ENCODE measurements around the gene SPTLC2.
A peak's percentile ranks its signal among the peaks of the same experiment; 100 is the strongest.

SPTLC2 gene

DNA sequence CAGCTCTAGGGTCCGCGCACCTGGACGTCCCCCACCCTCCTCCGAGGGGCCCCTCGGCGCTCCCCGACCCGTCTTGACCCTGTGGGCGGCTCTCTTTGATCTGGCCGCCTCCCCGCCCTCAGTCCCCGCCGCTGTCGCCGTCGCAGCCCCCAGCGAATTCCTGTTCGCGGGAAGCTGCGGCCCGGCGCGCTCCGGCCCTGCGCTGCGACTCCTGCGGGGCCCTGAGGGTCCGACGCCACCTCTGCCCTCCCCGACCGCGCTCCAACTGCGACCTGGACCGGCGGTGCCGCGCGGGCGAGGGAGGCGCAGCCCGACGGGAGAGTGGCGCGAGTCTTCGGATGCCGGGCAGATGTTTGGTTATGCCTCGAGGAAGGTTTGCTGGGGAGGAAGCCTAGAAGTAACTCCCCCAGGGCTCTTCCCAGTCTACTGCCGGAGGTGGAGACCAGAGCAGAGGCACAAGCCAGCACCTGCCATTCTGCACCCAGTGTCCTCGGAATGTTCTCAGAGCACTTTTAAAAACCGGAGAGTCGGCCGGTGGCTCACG, 117.4 kb downstream of the SPTLC2 start:
- no peak for DNase-seq

DNA sequence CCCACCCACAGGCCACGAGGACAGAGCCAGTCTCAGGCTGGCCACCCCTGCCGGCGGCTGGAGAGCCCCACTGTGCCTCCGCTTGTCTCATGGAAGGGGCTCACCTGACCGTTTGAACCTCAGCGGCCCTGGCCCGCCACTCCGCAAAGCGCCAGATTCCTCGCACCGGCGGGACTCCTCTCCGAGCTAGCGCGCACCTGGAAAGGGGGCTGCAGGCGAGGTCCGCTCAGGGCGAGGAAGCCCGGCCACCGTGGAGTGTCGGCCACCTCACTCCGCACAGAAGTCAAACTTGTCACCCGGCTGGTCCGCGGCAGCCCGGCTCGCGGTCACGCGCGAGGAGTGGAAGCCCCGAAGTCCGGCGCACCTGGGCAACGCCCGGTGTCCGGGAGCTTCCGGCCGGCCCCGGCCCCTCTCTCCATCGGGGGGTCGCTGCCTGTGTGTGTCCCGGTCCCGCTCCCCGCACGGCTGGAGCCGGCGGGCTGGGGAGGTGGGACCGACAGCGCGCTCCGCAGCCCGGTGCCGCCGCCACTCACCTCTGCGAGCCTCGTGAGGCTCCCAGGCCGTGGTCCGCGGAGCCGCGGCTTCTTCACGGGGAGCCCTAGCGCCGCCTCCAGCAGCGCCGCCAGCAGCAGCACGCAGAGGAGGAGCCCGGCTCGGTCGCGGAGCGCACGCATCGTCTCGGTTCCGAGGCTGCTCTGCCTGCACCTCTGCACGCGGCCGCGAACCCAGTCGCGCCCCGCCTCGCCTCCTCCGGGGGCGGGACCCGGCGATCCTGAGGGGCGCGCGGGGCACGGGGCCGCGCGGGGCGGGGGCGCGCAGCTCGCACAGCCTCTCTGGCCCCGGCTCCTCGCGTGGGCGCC, 118.1 kb downstream of the SPTLC2 start, which contains the start of gene ISM2:
TSS of gene ISM2 (minus strand) at position 697 of the 860 bp plus-strand sequence. CDS start at position 674, 23 bp downstream.
- DNase-seq = no peak

DNA sequence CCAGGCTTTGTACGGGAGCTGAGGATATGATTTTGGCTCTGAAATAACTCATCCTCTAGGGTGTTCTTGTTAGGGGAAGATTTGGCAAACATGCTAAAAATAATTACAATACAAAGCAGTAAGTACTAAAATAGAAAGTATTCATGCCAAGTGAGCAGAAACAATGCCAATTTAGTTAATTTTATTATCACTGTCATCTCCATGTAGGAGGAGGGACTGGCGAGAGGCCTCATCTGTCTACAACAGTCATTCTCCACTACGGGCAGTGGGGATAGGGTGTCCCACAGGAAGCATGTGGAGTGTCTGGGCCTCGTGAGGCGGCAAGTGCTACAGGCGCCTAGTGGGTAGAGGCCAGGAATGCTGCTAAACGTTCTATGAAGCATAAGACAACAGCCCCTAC, 121.1 kb downstream of the SPTLC2 start:
- no peak for DNase-seq

DNA sequence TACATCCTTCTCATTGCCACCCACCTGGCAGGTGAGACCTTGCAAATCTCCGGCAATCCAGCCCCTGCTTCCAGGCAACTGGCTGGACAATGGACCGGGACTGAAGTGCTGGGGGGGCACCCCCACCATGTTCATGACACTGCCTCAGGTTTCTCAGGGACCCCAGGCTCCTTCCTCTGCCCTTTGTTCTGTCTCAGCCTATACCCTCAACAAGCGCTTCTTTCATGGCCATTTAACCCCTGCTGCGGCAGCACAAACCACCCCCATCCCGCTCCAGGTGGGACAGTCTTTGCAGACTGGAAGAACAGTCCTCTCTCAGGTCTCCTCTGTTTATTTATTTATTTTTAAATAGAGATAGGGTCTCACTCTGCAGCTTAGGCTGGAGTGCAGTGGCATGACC, 125.4 kb downstream of the SPTLC2 start:
- DNase-seq = no peak

DNA sequence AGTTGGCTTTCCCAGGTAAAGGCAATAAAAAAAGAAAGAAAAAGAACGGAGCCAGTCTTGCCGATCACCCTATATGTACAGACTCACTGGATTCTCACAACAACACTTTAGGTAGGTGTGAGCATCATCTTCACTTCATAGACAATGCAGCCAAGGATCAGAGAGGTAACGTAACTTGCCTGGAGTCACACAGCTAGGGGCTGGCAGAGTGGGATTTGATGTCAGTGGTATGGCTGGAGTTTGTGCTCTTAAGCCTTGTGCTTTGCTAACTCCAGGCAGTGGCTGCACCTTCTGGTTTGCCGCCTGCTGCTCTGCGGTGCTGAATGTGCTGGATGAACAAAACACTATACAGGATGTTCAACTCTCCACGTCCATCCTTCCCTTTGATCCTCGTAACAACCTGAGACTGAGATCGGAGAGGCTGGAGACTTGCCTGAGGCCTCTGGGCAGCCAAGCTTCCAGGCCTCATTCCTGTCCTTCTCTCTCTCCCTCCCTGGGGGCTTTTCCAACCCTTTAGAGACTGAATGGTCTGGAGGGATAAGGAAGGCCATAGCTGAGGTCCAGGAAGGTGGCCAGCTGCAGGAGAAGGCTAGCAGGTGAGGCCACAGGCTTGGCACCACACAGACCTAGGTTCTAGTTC, 126.0 kb downstream of the SPTLC2 start:
- no peak for DNase-seq

DNA sequence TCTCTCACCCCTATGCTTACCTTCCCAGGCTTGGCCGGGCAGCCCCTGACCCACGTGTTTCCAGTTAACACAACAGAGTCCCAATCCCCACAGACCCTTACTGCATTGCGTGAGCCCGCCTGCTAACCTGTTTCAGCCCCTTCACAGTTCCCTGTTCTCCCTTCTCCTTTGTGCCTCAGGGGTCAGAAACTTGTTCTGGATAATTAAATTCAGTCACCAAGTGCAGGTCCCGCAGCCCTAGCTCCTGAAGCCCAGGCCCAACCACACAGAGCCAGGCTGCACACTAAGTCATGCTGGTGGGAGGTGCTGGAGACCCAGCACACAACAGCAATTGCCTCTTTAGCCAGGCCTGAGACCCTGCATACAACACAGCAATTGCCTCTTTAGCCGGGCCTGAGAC, 127.4 kb downstream of the SPTLC2 start:
- DNase-seq = no peak

GRCh38 chr14:77488558-77488957, 127.9 kb downstream of the SPTLC2 start:
- no peak for DNase-seq

- no peak for DNase-seq
These were observed 130.3 kb downstream of the SPTLC2 start for GRCh38 chr14:77485901-77486678.

- DNase-seq = no peak
These were observed 131.2 kb downstream of the SPTLC2 start for GRCh38 chr14:77485256-77485655.

DNA sequence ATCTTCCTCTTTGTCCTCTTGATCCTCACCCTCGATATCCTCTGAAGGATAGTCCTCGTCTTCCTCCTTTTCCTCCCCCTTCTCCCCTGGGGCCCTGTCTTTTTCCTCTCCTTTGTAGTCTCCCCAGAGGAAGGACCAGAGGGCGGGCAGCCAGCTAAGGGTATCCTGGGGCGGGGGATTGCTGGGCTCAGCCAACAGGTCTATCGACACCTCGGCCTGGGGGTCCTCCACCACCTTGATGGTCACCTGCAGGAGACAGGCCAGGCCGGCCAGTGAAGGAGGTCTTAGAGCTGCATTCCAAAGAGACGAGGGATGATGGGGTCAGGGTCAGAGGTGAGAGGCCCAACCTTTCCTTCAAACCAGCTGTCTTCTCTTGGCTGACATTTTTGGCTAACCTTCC, 134.0 kb downstream of the SPTLC2 start:
- no peak for DNase-seq

DNA sequence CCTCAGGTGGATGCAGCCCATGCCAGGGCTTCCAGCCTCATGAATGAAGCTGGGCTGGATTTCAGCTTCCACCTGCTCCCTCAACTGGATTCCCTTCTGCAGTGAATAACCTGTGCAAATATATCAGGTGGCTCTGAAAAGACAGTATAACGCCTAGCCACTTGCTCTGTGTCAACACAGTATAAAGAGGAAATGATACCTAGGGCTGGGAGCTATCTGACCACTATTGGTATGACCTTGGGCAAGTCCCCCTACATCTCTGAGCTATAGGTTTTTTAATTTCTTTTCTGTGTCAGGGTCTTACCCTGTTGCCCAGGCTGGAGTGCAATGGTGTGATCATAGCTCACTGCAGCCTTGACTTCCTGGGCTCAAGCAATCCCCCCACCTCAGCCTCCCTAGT, 137.6 kb downstream of the SPTLC2 start:
- DNase-seq = no peak

GRCh38 chr14:77478029-77478428, 138.4 kb downstream of the SPTLC2 start:
- DNase-seq = no peak

GRCh38 chr14:77475432-77476115, 140.9 kb downstream of the SPTLC2 start:
- DNase-seq = no peak

DNA sequence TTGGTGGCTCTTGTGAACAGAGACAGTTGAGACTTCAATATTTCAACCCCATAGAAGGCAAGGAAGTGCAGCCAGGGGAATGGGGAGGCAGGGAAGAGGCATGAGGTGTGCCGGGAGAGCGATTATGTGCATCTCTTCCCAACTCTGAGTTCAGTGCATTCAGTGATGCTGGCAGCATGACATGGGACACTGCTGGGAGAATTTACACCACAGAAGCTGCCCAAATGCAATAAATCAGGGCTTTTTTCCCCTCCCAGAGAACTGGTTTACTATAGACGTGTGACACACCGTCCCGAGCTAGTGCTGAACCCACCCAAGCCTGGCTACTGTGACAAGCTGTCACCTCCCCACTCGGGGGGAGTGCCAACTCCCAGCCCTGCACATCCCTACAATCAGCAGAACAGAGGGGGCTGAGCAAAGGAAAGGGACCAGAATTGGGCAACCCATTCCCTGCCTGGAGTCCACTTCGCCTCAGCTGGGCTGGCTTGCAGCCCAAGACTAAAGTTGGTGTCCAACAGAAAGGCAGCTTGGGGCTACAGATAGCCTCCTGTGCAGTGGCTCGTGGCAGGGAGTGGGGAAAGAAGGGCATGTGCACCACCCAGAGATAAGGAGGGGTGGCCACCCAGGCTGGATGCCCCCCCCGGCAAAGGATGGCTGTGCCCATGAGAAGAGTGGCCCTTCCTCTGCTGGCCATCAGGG, 141.8 kb downstream of the SPTLC2 start:
- no peak for DNase-seq

DNA sequence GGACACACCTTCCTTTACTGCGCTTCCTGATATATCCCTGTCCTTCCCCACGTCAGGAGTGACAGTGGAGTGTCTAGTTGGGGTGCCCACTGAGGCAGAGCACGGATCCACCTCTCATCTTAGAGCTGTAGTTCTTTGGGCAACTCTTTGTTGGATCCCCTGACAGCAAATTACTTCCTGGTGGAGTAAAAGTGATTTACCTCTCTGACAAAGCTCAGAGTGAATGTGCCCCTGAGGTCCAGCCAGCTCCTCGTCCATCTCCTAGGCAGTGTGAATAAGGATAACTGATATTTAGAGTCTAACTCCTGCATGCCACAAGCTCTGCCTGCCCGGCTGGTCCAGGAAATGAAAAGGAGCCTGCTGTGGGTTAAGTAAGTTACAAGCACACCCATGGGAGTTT, 142.5 kb downstream of the SPTLC2 start:
- no peak for DNase-seq

DNA sequence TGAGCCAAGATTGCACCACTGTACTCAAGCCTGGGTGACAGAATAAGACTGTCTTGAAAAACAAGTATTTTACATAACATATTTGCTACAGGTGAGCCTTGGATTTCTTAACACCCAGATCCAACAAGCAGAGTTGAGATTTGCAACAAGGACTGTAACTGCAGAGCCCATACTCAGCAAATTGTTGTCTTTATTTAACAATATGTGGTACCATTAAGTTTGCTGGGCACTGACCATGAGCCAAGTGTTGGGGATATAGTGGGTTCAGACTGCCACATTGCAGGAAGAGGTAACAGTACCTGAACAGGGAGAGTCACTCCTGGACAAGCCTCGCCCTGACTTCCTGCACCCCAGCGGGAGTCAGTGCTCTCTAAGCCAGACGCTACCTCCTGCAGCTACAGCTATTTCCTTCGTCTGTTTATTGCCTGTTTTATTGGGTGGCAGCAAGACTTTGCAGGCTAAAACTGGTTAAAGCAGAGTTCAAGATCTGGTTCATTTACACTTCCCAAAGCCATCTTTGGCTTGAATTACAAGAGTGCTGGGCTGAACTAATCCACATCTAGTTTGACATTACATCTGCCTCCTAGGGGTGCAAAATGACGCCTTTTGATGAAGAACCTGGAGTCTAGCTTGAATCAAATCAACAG, 146.1 kb downstream of the SPTLC2 start:
- no peak for DNase-seq

GRCh38 chr14:77469539-77469938, 146.9 kb downstream of the SPTLC2 start:
- no peak for DNase-seq

DNA sequence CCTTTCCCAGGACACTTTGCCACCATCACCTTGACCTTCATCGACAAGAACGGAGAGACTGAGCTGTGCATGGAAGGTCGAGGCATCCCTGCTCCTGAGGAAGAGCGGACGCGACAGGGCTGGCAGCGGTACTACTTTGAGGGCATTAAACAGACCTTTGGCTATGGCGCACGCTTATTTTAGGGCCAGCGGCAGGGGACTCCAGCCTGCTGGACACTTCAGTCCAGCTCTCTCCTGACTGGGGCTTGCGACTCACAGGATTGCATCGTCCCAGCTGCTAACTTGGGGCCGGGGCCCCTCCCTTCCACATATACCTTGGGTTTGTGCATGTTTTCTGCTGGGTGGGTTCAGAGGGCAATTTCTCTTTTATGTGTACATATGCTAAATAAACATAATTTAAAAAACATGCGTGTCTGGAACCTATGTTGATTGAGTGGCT, 147.4 kb downstream of the SPTLC2 start:
- no peak for DNase-seq

GRCh38 chr14:77467801-77468200, 148.6 kb downstream of the SPTLC2 start:
- DNase-seq = no peak

GRCh38 chr14:77459072-77459723, 157.2 kb downstream of the SPTLC2 start:
- DNase-seq = peak; percentile 33
